Mucosa of descending colon (tissue), 3 donors: Measurements from ENCODE around the gene CDK14. TPM values are rescaled to one million over a fixed set of nuclear protein-coding genes. Genes with fewer than 3 reads are reported as not detected.

Source experiments
- ATAC-seq: fragments of 200-7000 bp; cut with Tn5 transposase; one replicate; pipeline ENCODE4 v1.9.1; 2020; ENCODE audit warnings: mild to moderate bottlenecking, moderate library complexity
- DNase-seq, 3 donors: peaks; one replicate each; pipeline ENCODE4 v3.0.0-alpha.2; 2020
- H3K36me3 ChIP-seq: fragments of 200-600 bp; one replicate; pipeline ENCODE4 v1.8.0; 2021; ENCODE audit warnings: low read depth, mild to moderate bottlenecking
- H3K4me1 ChIP-seq: fragments of 200-600 bp; one replicate; pipeline ENCODE4 v1.8.0; 2021; ENCODE audit warnings: low read depth, mild to moderate bottlenecking
- H3K4me3 ChIP-seq: fragments of 200-600 bp; one replicate; pipeline ENCODE4 v1.8.0; 2021; ENCODE audit warnings: mild to moderate bottlenecking
- H3K9me3 ChIP-seq: fragments of 200-600 bp; one replicate; pipeline ENCODE4 v1.8.0; 2021; ENCODE audit warnings: mild to moderate bottlenecking
- intact Hi-C, 2 donors: fragments of 100-400 bp; cut with DNase I in 1 of 2; cut with micrococcal nuclease in 1 of 2; formaldehyde crosslinking; loops; one replicate each; pipeline versions ENCODE4 v1.11.0 to v1.11.1; 2022; cut with DNase I, micrococcal nuclease
- total RNA-seq, 3 donors: library from RNA; stranded (reverse); fragmentation: NEBNext Ultra II Directional in 2 of 3; extraction: Animal tissue kit (Norgen Biotek cat#: 25700) in 2 of 3; gene quantifications; one replicate each; pipeline versions ENCODE4 v1.2.1 to v1.2.4, GENCODE V29; 2021 to 2023
- TF ChIP-seq, protein P1 (sequence below): fragments of 200-600 bp; IDR thresholded peaks from one replicate; pipeline ENCODE4 v1.8.0; 2022; ENCODE audit warnings: antibody characterized with exemption, mild to moderate bottlenecking
- donor health status: DM: no; HTN: no; CAD: no; lungs with moderate emphysema.
- donor health status: DM: no; HTN: no; CAD: no.
- donor health status: DM: no; HTN: yes; CAD: no.

CDK14 gene
- total RNA-seq, 3 donors from 2014 or later, result 5.4 to 24.4 (median 5.6) TPM

DNA sequence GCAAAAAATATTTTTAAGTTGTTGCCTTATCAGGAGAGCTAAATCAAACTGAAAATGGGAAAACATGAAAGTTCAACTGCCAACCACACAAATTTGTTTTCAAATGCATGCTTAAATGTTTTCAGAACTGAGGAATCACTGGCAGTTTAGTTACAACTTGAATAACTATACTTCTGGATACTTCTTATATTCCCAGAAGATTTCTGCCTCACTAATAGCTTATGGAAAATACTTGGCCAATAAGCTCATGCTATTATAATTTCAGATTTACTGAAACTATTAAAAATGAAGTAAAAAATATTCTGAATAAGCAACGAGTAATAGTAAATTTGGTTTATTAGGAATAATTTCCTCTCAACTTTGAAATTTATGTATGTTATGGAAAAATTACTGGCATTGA lies 222.2 kb downstream of the CDK14 start:
- Histone ChIP-seq H3K4me1 (no peaks in the 10 kb centered on the region), H3K36me3 (no peaks in the 10 kb centered on the region), H3K9me3 (no peaks in the 10 kb centered on the region), H3K4me3 (no peak overlapping the region)
- no peak for ATAC-seq
- intact Hi-C loops, result no loop called here
- no peak for DNase-seq
- TF ChIP-seq, protein P1, sequence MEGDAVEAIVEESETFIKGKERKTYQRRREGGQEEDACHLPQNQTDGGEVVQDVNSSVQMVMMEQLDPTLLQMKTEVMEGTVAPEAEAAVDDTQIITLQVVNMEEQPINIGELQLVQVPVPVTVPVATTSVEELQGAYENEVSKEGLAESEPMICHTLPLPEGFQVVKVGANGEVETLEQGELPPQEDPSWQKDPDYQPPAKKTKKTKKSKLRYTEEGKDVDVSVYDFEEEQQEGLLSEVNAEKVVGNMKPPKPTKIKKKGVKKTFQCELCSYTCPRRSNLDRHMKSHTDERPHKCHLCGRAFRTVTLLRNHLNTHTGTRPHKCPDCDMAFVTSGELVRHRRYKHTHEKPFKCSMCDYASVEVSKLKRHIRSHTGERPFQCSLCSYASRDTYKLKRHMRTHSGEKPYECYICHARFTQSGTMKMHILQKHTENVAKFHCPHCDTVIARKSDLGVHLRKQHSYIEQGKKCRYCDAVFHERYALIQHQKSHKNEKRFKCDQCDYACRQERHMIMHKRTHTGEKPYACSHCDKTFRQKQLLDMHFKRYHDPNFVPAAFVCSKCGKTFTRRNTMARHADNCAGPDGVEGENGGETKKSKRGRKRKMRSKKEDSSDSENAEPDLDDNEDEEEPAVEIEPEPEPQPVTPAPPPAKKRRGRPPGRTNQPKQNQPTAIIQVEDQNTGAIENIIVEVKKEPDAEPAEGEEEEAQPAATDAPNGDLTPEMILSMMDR, result no peak

- H3K36me3 ChIP-seq, result no peaks in the 10 kb centered on the region
- H3K9me3 ChIP-seq, result no peaks in the 10 kb centered on the region
- DNase-seq (no peak), ATAC-seq (no peak)
- no peaks in the 10 kb centered on the region for H3K4me1 ChIP-seq
- TF ChIP-seq, protein P1, result no peak
- H3K4me3 ChIP-seq, result no peak overlapping the region
- intact Hi-C loops, result no loop called here
Observed at GRCh38 chr7:90821961-90822620, 226.0 kb downstream of the CDK14 start.

- intact Hi-C loops, result no loop called here
- H3K36me3 ChIP-seq, result no peaks in the 10 kb centered on the region
- DNase-seq (no peak), ATAC-seq (no peak)
- H3K9me3 ChIP-seq, result no peaks in the 10 kb centered on the region
- no peak overlapping the region for H3K4me3 ChIP-seq
- TF ChIP-seq, protein P1, result no peak
- H3K4me1 ChIP-seq, result no peaks in the 10 kb centered on the region
Observed at GRCh38 chr7:90824386-90825307, 228.5 kb downstream of the CDK14 start.

DNA sequence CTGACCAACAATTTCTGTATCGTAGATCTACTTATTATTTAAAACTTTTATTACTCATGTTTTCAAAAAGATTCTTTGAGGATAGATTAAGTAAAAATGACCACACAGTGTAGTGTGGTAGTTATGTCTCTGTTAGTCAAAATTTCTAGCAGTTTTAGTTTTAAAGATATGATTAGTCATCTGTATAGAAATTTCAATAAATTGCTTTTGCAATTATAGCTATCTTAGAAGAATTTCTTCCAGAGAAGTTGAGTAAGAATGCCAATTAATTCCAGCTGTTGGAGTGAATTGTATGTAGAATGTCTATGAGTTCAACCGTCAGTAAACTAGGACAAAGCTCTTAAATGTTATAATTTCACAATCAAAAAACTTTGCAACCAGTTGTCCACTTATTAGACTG lies 229.7 kb downstream of the CDK14 start:
- no peak for DNase-seq
- intact Hi-C loops, result no loop called here

GRCh38 chr7:90828601-90829000 lies 232.5 kb downstream of the CDK14 start:
- TF ChIP-seq, protein P1, result no peak
- no peaks in the 10 kb centered on the region for H3K36me3 ChIP-seq
- ATAC-seq (no peak), DNase-seq (no peak)
- H3K4me1 ChIP-seq, result no peaks in the 10 kb centered on the region
- intact Hi-C loops, result no loop called here
- no peak overlapping the region for H3K4me3 ChIP-seq
- H3K9me3 ChIP-seq, result no peaks in the 10 kb centered on the region

More for the DNA sequence above, 229.7 kb downstream of the CDK14 start:
- H3K4me1 ChIP-seq, result no peaks in the 10 kb centered on the region
- no peak overlapping the region for H3K4me3 ChIP-seq
- H3K36me3 ChIP-seq, result no peaks in the 10 kb centered on the region
- no peak for ATAC-seq
- H3K9me3 ChIP-seq, result no peaks in the 10 kb centered on the region
- TF ChIP-seq, protein P1, result no peak
